Measurements from ENCODE around the gene TOPORS. TPM values are rescaled to one million over a fixed set of nuclear protein-coding genes. Genes with fewer than 3 reads are reported as not detected.

Gene TOPORS
- total and polyA plus RNA-seq, 2 donors: 12.1 to 22.1 TPM

GRCh38 chr9:32572900-32573523, 20.6 kb upstream of the TOPORS start, which contains the start of gene NDUFB6:
Gene NDUFB6, minus strand, starts transcription at chr9:32573159. Its CDS starts 99 bp downstream, at chr9:32573060.
- under 1% methylated on average over 36 of the region's 36 CpGs for WGBS
- Histone ChIP-seq H3K4me1 (ENCODE audit: control insufficient read depth in 2 of 2, insufficient read depth in 2 of 2, low read length in 2 of 2) (peaks cover 0 to 8% of the 10 kb centered on the region in 2 donors), H3K27me3 (ENCODE audit: control insufficient read depth in 2 of 2, insufficient read depth in 1 of 2, low read length in 1 of 2) (peaks cover 0 to 3% of the 10 kb centered on the region in 2 donors), H3K36me3 (ENCODE audit: control insufficient read depth in 2 of 2, insufficient read depth in 2 of 2, low read length in 1 of 2) (peaks cover 5 to 9% of the 10 kb centered on the region in 2 donors), H3K9me3 (ENCODE audit: control insufficient read depth in 2 of 2, insufficient read depth in 1 of 2, low read length in 1 of 2) (peaks cover 0 to 5% of the 10 kb centered on the region in 2 donors), H3K27ac (ENCODE audit: low read depth in 1 of 2, low read length in 1 of 2) (peak within 1 kb of the TSS; percentile 98 to 99), H3K4me3 (ENCODE audit: low read length in 2 of 2) (peak within 1 kb of the TSS; percentile 77 to 82)
- DNase-seq (ENCODE audit: low read depth in 6 of 9, low spot score in 9 of 9): peak; percentile 91 to 98 (median 95)

DNA sequence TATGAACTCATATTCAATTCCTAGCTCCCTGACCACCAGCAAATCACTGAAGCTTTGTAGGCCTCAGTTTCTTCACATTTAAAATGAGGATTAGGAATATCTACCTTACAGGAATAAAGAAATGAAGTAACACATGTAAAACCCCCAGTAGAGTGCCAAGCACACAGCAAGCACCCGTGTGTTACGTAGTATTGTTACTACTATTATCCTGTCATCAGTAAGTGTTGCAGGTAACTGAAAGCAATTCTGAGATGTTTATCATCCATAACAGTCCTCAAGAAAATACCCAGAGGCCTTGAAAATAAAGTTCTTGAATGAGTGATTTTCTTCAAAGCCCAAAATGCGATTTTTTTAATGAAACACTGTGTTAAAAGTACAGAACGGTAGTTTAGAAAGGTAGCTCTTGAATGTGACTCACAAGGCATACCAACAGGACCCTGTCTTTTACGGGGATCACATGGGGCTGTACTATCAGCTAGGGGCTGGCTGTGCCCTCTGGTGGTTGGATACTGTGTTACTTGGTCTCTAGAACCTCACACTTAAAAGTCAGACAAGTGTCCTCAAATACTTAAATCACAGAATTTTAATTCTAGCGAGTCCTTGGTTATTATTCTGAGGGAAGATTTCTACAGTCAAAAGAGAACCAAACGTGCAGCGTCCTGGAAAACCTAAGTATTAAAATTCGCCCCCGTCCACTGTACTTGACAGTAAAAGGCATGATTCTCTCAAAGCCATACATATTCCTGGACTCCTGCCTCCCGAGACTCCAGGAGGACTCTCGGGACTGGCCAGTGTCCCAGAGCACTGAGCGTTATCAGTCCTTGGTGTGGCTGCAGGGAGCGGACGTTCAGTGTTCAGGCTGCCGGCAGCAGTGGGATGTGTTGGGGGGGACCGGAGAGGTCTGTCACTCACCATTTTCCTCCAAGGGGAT, 19.8 kb upstream of the TOPORS start:
- 3% methylated on average over 17 of the region's 17 CpGs for WGBS
- Histone ChIP-seq H3K9me3 (ENCODE audit: control insufficient read depth in 2 of 2, insufficient read depth in 1 of 2, low read length in 1 of 2) (peaks cover 0 to 5% of the 10 kb centered on the region in 2 donors), H3K36me3 (ENCODE audit: control insufficient read depth in 2 of 2, insufficient read depth in 2 of 2, low read length in 1 of 2) (peaks cover 5 to 13% of the 10 kb centered on the region in 2 donors), H3K27ac (ENCODE audit: low read depth in 1 of 2, low read length in 1 of 2) (peak overlapping the region; percentile 98 to 99), H3K4me1 (ENCODE audit: control insufficient read depth in 2 of 2, insufficient read depth in 2 of 2, low read length in 2 of 2) (peaks cover 0 to 8% of the 10 kb centered on the region in 2 donors), H3K27me3 (ENCODE audit: control insufficient read depth in 2 of 2, insufficient read depth in 1 of 2, low read length in 1 of 2) (peaks cover 0 to 3% of the 10 kb centered on the region in 2 donors), H3K4me3 (ENCODE audit: low read length in 2 of 2) (peak overlapping the region; percentile 77 to 82)
- DNase-seq (ENCODE audit: low read depth in 6 of 9, low spot score in 9 of 9): peak; percentile 42 to 91 (median 73)

DNA sequence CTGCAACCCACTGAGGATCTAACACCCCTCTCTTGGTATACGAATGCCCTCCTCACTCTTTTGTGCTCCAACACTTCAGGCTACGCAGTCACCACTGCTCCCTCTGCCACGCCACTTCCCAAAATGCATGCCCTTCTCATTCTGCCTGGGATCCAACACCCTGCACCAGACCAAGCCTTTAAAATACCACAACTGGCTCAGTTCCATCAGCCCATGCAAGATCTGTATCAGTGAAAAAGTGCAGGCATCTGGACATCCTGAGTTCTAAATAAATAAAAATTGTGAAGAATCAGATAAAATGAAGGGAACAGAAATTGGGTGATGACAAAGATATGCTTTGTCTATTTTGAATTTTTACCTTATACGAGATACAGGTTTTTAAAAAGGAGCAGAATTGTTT, 17.9 kb upstream of the TOPORS start:
- DNase-seq (ENCODE audit: low read depth in 6 of 9, low spot score in 9 of 9): no peak
- Histone ChIP-seq H3K27me3 (ENCODE audit: control insufficient read depth in 2 of 2, insufficient read depth in 1 of 2, low read length in 1 of 2) (no peaks in the 10 kb centered on the region), H3K4me3 (ENCODE audit: low read length in 2 of 2) (no peak overlapping the region), H3K36me3 (ENCODE audit: control insufficient read depth in 2 of 2, insufficient read depth in 2 of 2, low read length in 1 of 2) (peaks cover 24 to 27% of the 10 kb centered on the region in 2 donors), H3K27ac (ENCODE audit: low read depth in 1 of 2, low read length in 1 of 2) (no peak overlapping the region), H3K4me1 (ENCODE audit: control insufficient read depth in 2 of 2, insufficient read depth in 2 of 2, low read length in 2 of 2) (peaks cover 0 to 8% of the 10 kb centered on the region in 2 donors), H3K9me3 (ENCODE audit: control insufficient read depth in 2 of 2, insufficient read depth in 1 of 2, low read length in 1 of 2) (peaks cover 0 to 5% of the 10 kb centered on the region in 2 donors)
- WGBS: 96% methylated on average over 4 of the region's 4 CpGs

DNA sequence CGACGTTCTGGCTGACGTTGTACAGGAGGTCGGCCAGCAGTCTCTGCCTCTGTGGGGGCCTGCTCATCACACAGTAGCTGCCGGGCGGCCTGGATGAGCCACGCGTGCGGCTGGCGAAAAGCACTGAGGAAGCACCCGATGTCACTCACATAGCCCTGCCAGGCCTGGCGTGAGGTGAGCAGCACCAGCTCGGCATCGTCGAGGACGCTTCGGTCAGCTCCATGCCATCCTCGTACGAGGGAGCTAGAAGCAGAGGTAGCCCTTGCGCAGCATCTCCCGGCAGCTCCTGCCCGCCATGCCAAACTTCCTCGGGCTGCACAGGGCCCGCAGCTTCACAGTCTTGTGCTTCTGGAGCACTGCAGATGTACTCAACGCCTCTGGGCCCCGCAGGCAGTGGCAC, 14.4 kb upstream of the TOPORS start:
- no peaks in the 10 kb centered on the region for H3K9me3 ChIP-seq (ENCODE audit: control insufficient read depth in 2 of 2, insufficient read depth in 1 of 2, low read length in 1 of 2)
- peaks cover 0 to 2% of the 10 kb centered on the region in 2 donors for H3K4me1 ChIP-seq (ENCODE audit: control insufficient read depth in 2 of 2, insufficient read depth in 2 of 2, low read length in 2 of 2)
- DNase-seq (ENCODE audit: low read depth in 6 of 9, low spot score in 9 of 9): no peak
- no peaks in the 10 kb centered on the region for H3K27me3 ChIP-seq (ENCODE audit: control insufficient read depth in 2 of 2, insufficient read depth in 1 of 2, low read length in 1 of 2)
- no peak overlapping the region for H3K27ac ChIP-seq (ENCODE audit: low read depth in 1 of 2, low read length in 1 of 2)
- H3K36me3 ChIP-seq (ENCODE audit: control insufficient read depth in 2 of 2, insufficient read depth in 2 of 2, low read length in 1 of 2): peaks cover 27 to 31% of the 10 kb centered on the region in 2 donors
- 99% methylated on average over 26 of the region's 26 CpGs for WGBS
- H3K4me3 ChIP-seq (ENCODE audit: low read length in 2 of 2): no peak overlapping the region

DNA sequence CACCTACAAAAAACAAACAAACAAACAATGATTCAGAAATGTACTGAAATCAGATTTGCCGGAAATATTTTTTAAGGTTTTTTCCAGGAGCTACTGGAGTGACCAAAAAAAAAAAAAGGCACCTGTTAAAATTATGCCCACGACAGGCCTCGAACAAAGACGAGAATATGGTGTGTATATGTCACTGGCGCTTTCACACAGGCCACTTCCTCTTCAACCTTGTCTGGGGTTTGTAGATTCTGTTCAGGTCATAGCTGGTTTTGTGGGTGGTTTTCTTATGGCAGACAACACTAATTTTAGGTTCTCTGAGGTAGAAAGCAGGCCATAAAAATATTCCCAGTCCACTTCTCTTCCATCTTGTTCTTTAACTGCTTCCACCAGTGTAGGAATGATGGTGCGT, 13.6 kb upstream of the TOPORS start:
- H3K4me1 ChIP-seq (ENCODE audit: control insufficient read depth in 2 of 2, insufficient read depth in 2 of 2, low read length in 2 of 2): no peaks in the 10 kb centered on the region
- DNase-seq (ENCODE audit: low read depth in 6 of 9, low spot score in 9 of 9): no peak
- 95% methylated on average over 6 of the region's 6 CpGs for WGBS
- no peak overlapping the region for H3K4me3 ChIP-seq (ENCODE audit: low read length in 2 of 2)
- no peaks in the 10 kb centered on the region for H3K27me3 ChIP-seq (ENCODE audit: control insufficient read depth in 2 of 2, insufficient read depth in 1 of 2, low read length in 1 of 2)
- H3K27ac ChIP-seq (ENCODE audit: low read depth in 1 of 2, low read length in 1 of 2): no peak overlapping the region
- no peaks in the 10 kb centered on the region for H3K9me3 ChIP-seq (ENCODE audit: control insufficient read depth in 2 of 2, insufficient read depth in 1 of 2, low read length in 1 of 2)
- peaks cover 27 to 31% of the 10 kb centered on the region in 2 donors for H3K36me3 ChIP-seq (ENCODE audit: control insufficient read depth in 2 of 2, insufficient read depth in 2 of 2, low read length in 1 of 2)

- 78% methylated on average over 3 of the region's 3 CpGs for WGBS
- DNase-seq (ENCODE audit: low read depth in 6 of 9, low spot score in 9 of 9): no peak
- no peak overlapping the region for H3K27ac ChIP-seq (ENCODE audit: low read depth in 1 of 2, low read length in 1 of 2)
- no peak overlapping the region for H3K4me3 ChIP-seq (ENCODE audit: low read length in 2 of 2)
- no peaks in the 10 kb centered on the region for H3K9me3 ChIP-seq (ENCODE audit: control insufficient read depth in 2 of 2, insufficient read depth in 1 of 2, low read length in 1 of 2)
- H3K36me3 ChIP-seq (ENCODE audit: control insufficient read depth in 2 of 2, insufficient read depth in 2 of 2, low read length in 1 of 2): peaks cover 0 to 3% of the 10 kb centered on the region in 2 donors
- H3K27me3 ChIP-seq (ENCODE audit: control insufficient read depth in 2 of 2, insufficient read depth in 1 of 2, low read length in 1 of 2): no peaks in the 10 kb centered on the region
- no peaks in the 10 kb centered on the region for H3K4me1 ChIP-seq (ENCODE audit: control insufficient read depth in 2 of 2, insufficient read depth in 2 of 2, low read length in 2 of 2)
Observed at GRCh38 chr9:32558408-32558934, 6.1 kb upstream of the TOPORS start.

DNA sequence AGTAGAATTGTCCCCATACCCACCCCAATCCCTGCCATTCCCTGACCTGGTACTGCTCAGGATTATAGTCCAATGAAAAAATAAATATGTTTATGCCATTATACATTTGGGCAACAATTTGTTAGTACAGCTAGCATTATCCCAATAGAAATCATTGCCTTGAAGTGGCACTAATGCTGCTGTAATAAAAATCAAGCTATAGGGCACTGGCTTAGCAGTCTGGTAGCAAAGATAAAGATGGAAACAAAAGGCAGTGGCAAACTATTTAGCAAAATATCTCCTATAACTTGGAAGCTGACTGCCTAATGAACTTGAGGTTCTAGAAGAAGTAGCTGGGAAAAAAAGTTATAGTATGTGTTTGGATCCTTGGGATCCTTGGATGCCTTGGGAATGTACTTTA, 2.2 kb upstream of the TOPORS start:
- no peak overlapping the region for H3K4me3 ChIP-seq (ENCODE audit: low read length in 2 of 2)
- DNase-seq (ENCODE audit: low read depth in 6 of 9, low spot score in 9 of 9): no peak
- no peak overlapping the region for H3K27ac ChIP-seq (ENCODE audit: low read depth in 1 of 2, low read length in 1 of 2)
- H3K9me3 ChIP-seq (ENCODE audit: control insufficient read depth in 2 of 2, insufficient read depth in 1 of 2, low read length in 1 of 2): no peaks in the 10 kb centered on the region
- peaks cover 5 to 9% of the 10 kb centered on the region in 2 donors for H3K4me1 ChIP-seq (ENCODE audit: control insufficient read depth in 2 of 2, insufficient read depth in 2 of 2, low read length in 2 of 2)
- H3K27me3 ChIP-seq (ENCODE audit: control insufficient read depth in 2 of 2, insufficient read depth in 1 of 2, low read length in 1 of 2): no peaks in the 10 kb centered on the region
- peaks cover 0 to 3% of the 10 kb centered on the region in 2 donors for H3K36me3 ChIP-seq (ENCODE audit: control insufficient read depth in 2 of 2, insufficient read depth in 2 of 2, low read length in 1 of 2)

DNA sequence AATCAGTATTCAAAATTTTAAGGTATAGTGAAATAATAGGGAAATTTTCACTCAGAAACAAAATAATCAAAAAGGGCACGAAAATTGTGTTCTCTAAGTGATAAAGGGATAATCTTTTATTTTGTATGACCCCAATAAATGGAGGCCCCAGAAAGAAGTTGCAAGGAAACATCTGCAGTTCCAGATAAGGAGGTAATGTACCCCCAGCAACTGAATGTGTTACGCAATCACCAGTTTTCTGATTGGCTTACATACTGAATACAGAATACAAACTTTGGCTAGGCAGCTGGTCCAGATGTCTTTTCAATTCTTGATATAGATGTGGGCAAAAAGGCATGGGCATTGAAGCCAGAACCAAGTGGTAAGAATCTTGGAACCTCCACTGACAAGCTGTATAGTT, 1.7 kb upstream of the TOPORS start:
- H3K4me3 ChIP-seq (ENCODE audit: low read length in 2 of 2): no peak overlapping the region

More for the DNA sequence above, 1.7 kb upstream of the TOPORS start:
- peaks cover 0 to 7% of the 10 kb centered on the region in 2 donors for H3K36me3 ChIP-seq (ENCODE audit: control insufficient read depth in 2 of 2, insufficient read depth in 2 of 2, low read length in 1 of 2)
- H3K4me1 ChIP-seq (ENCODE audit: control insufficient read depth in 2 of 2, insufficient read depth in 2 of 2, low read length in 2 of 2): peaks cover 5 to 9% of the 10 kb centered on the region in 2 donors
- no peaks in the 10 kb centered on the region for H3K9me3 ChIP-seq (ENCODE audit: control insufficient read depth in 2 of 2, insufficient read depth in 1 of 2, low read length in 1 of 2)
- 86% methylated on average over 2 of the region's 2 CpGs for WGBS
- no peaks in the 10 kb centered on the region for H3K27me3 ChIP-seq (ENCODE audit: control insufficient read depth in 2 of 2, insufficient read depth in 1 of 2, low read length in 1 of 2)
- DNase-seq (ENCODE audit: low read depth in 6 of 9, low spot score in 9 of 9): no peak
- H3K27ac ChIP-seq (ENCODE audit: low read depth in 1 of 2, low read length in 1 of 2): no peak overlapping the region
